Uterus (tissue), 4 donors: ENCODE data around the gene GLIPR2. TPM values are rescaled to one million over a fixed set of nuclear protein-coding genes. Genes with fewer than 3 reads are reported as not detected.

Source experiments
- DNase-seq, 2 donors: peaks; one replicate each; pipeline ENCODE4 v3.0.0-alpha.2; 2019 to 2020
- H3K27ac ChIP-seq, 2 donors: fragments of 200-600 bp; sonication (generic); 1 replicate in 1 of 2; 2 replicates in 1 of 2; pipeline ENCODE4 v1.5.1; 2016 to 2018
- H3K27me3 ChIP-seq, 2 donors: fragments of 200-600 bp; sonication (generic); one replicate each; pipeline ENCODE4 v1.5.1; 2018 to 2019; ENCODE audit warnings: control low read depth in 1 of 2
- H3K36me3 ChIP-seq, 2 donors: fragments of 200-600 bp; sonication (generic); one replicate each; pipeline ENCODE4 v1.5.1; 2019; ENCODE audit warnings: control low read depth in 1 of 2
- H3K4me1 ChIP-seq, 2 donors: fragments of 200-600 bp; sonication (generic); one replicate each; pipeline ENCODE4 v1.5.1; 2018 to 2019; ENCODE audit warnings: control low read depth in 1 of 2
- H3K4me3 ChIP-seq, 2 donors: fragments of 200-600 bp; sonication (generic); 1 replicate in 1 of 2; 2 replicates in 1 of 2; pipeline ENCODE4 v1.5.1; 2018 to 2019; ENCODE audit warnings: mild to moderate bottlenecking in 1 of 2
- H3K9me3 ChIP-seq, 2 donors: fragments of 200-600 bp; sonication (generic); one replicate each; pipeline ENCODE4 v1.5.1; 2019; ENCODE audit warnings: control low read depth in 1 of 2
- POLR2A ChIP-seq, 2 donors: fragments of 450-650 bp; IDR thresholded peaks; one replicate each; pipeline ENCODE4 v1.6.1; 2016; ENCODE audit warnings: antibody characterized with exemption in 2 of 2, mild to moderate bottlenecking in 1 of 2, moderate library complexity in 1 of 2
- intact Hi-C: fragments of 100-400 bp; cut with DNase I; formaldehyde crosslinking; loops from one replicate; pipeline ENCODE4 v1.15.1; 2023; ENCODE audit warnings: low total_unique reads
- total RNA-seq, 4 donors: library from RNA; depleted of rRNA in 3 of 4; stranded (reverse); fragments of >200 nt in 3 of 4; gene quantifications; one replicate each; pipeline versions ENCODE4 v1.1.0 to v1.2.4, GENCODE V29; 2014 to 2023
- TF ChIP-seq, protein P1 (sequence below), 4 experiments: fragments of 200-600 bp in 2 of 4; fragments of 450-650 bp in 2 of 4; sonication (generic) in 2 of 4; IDR thresholded peaks; one replicate each; pipeline ENCODE4 v1.5.1; 2016 to 2019; ENCODE audit warnings: antibody characterized with exemption in 4 of 4, mild to moderate bottlenecking in 2 of 4, moderate library complexity in 1 of 4
- donor health status: DM: yes; HTN: yes; CAD: no.

The GLIPR2 gene
- total RNA-seq, 4 donors from 2014 or later = 25.6 to 109 (median 60.8) TPM

DNA sequence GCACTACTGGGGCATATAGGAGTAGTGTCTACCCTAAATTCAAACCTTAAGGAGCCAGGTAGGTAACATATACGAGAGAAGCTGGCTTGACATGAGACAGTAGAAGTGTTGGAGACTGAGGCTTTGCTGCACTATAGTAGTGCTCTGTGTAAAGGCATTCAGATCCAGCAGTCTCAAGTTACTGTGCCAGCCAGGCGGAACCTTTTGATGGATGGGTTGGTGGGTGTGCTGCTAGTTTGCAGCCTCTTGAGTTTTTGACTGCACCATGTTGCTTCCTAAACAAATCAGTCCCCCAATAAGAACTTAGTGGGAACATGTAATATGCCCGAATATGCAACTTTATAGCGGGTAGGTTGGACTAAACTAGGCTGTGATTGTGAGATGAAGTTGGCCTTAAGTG lies 55.7 kb downstream of the GLIPR2 start:
- Histone ChIP-seq H3K4me3 (peak overlapping the region; percentile 83 to 98), H3K27me3 (no peaks in the 10 kb centered on the region), H3K4me1 (peaks cover 0 to 18% of the 10 kb centered on the region in 2 donors), H3K9me3 (no peaks in the 10 kb centered on the region), H3K36me3 (no peaks in the 10 kb centered on the region), H3K27ac (no peak overlapping the region)
- DNase-seq = no peak
- intact Hi-C loops = no loop called here
- TF ChIP-seq, protein P1, sequence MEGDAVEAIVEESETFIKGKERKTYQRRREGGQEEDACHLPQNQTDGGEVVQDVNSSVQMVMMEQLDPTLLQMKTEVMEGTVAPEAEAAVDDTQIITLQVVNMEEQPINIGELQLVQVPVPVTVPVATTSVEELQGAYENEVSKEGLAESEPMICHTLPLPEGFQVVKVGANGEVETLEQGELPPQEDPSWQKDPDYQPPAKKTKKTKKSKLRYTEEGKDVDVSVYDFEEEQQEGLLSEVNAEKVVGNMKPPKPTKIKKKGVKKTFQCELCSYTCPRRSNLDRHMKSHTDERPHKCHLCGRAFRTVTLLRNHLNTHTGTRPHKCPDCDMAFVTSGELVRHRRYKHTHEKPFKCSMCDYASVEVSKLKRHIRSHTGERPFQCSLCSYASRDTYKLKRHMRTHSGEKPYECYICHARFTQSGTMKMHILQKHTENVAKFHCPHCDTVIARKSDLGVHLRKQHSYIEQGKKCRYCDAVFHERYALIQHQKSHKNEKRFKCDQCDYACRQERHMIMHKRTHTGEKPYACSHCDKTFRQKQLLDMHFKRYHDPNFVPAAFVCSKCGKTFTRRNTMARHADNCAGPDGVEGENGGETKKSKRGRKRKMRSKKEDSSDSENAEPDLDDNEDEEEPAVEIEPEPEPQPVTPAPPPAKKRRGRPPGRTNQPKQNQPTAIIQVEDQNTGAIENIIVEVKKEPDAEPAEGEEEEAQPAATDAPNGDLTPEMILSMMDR (IDR thresholded peaks at IDR 0.05) = no peak
- no peak for TF ChIP-seq POLR2A (IDR thresholded peaks at IDR 0.05)

DNA sequence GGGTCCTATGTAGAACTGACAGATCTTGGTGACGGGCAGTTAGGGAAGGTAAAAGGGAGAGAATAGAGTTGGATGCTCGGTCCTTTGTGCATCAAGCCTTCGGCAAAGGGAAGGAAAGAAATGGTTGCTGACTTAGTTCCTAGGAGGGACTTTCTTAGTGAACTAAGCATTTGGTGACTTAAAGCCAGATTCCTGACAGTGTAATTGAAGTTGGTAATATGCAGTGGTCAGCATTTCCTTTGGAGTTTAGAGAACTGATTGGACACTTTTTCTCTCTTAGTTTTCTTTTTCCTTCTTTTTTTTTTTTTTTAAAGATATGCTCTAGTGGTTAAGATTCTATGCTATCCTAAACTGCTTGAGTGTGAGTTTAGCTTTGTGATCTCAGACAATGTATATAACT lies 56.5 kb downstream of the GLIPR2 start:
- no peak for DNase-seq
- no peak for TF ChIP-seq POLR2A (IDR thresholded peaks at IDR 0.05)
- H3K36me3 ChIP-seq = peaks cover 0 to 2% of the 10 kb centered on the region in 2 donors
- no peaks in the 10 kb centered on the region for H3K9me3 ChIP-seq
- peaks cover 0 to 18% of the 10 kb centered on the region in 2 donors for H3K4me1 ChIP-seq
- no peaks in the 10 kb centered on the region for H3K27me3 ChIP-seq
- intact Hi-C loops = no loop called here
- H3K27ac ChIP-seq = no peak overlapping the region
- H3K4me3 ChIP-seq = no peak overlapping the region

DNA sequence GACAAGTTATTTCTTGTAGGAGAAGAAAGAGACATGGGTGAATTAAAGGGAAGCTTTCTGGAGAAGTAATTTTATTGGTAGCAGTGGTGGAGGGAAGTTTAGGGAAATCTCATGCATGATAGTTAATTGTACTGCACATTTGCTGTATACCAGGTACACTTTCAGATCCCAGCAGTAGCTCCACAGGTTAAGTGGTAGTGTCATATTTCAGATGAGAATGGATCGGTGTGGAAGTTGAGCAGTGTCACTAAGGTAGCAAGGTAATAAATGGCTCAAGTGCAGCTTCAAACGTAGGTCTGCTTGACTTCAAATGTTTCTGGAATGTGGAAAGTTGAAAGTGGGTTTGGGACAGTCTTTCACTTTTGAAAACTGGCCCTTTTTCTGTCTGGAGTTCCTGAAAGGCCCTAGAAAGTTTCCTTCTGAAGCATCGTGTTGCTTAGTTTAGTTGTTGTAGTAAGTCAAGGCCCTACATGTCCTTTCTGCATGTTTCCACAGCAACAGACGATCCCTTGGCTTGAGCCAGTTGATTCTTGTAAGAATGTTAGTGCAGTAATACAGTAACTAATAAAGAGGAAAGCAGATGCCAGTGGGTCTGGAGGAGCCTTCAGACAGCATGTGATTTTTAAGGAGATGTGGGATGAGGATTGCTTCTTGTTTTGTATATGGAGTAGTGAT lies 57.9 kb downstream of the GLIPR2 start:
- Histone ChIP-seq H3K27me3 (no peaks in the 10 kb centered on the region), H3K36me3 (peaks cover 0 to 2% of the 10 kb centered on the region in 2 donors), H3K9me3 (no peaks in the 10 kb centered on the region), H3K4me1 (peaks cover 0 to 18% of the 10 kb centered on the region in 2 donors), H3K4me3 (no peak overlapping the region), H3K27ac (no peak overlapping the region)
- DNase-seq = no peak
- intact Hi-C loops = no loop called here
- TF ChIP-seq POLR2A (IDR thresholded peaks at IDR 0.05) = no peak
- TF ChIP-seq, protein P1 (IDR thresholded peaks at IDR 0.05) = no peak

DNA sequence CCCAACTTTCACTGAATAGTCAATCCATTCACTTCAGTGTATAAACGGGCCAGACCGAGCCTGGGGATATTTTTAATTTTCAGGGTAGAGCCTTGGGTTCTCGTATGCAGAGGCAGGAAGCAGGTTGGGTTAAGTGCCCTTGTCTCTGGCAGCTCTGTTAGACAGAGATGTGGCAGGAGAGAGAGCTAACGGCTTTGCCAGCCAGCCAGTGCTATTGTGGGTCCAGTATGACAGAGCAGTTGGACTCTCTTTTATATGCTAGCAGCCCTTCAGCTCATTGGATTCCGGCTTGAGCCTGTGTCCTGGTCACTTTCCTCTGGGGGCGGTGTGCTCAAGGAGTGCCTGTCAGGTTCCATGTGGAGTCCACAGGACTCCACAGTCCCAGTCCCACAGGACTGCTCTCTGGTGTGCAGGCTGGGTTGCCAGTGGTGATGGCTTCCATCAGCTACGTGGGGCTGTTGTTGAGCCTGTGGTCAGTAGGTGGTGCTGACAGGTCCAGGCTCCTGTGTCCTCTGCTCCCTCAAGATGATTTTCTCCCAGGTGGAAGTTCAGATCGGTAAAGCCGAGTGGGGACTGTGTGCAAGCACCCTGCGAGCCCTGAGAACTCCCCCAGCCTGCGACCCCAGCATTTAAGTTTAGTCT lies 68.5 kb downstream of the GLIPR2 start:
- no peaks in the 10 kb centered on the region for H3K4me1 ChIP-seq
- no peaks in the 10 kb centered on the region for H3K27me3 ChIP-seq
- H3K9me3 ChIP-seq = no peaks in the 10 kb centered on the region
- no peak overlapping the region for H3K4me3 ChIP-seq
- H3K27ac ChIP-seq = no peak overlapping the region
- H3K36me3 ChIP-seq = no peaks in the 10 kb centered on the region
- no peak for DNase-seq
- TF ChIP-seq, protein P1 (IDR thresholded peaks at IDR 0.05) = no peak
- TF ChIP-seq POLR2A (IDR thresholded peaks at IDR 0.05) = no peak
- intact Hi-C loops = loop anchor here (10.0 kb wide), 1 partner anchor 120 kb away; no protein-coding TSS in a partner anchor

DNA sequence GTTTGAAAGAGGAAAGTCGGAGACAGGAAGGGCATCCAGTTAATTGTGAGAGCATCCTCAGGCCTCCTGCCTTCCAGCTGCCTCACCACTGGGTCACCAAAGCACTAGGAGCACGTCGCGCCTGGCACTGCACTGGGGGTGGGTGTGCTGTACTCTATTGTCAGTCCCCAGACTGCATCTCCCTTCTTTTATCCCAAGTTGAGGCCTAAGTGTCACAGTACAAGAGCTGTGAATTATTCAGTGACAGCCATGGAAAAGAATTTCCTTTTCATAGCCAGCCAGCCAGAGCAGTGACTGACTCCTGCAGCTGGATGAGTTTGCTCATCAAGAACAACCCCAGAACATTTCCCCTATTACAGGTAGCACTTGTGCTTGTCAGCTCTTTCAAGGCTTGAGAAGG lies 70.5 kb downstream of the GLIPR2 start:
- no peaks in the 10 kb centered on the region for H3K9me3 ChIP-seq
- TF ChIP-seq, protein P1 (IDR thresholded peaks at IDR 0.05) = no peak
- no peak for TF ChIP-seq POLR2A (IDR thresholded peaks at IDR 0.05)
- no peaks in the 10 kb centered on the region for H3K27me3 ChIP-seq
- no peaks in the 10 kb centered on the region for H3K36me3 ChIP-seq
- no peak overlapping the region for H3K4me3 ChIP-seq
- no peak for DNase-seq
- no peaks in the 10 kb centered on the region for H3K4me1 ChIP-seq
- peak overlapping the region; percentile 25 to 66 for H3K27ac ChIP-seq
- intact Hi-C loops = loop anchor here (10.0 kb wide), 1 partner anchor 118 kb away; no protein-coding TSS in a partner anchor
